OCI-LY7 (cell line): ENCODE measurements around the gene TTC22. TPM values are rescaled to one million over a fixed set of nuclear protein-coding genes. Genes with fewer than 3 reads are reported as not detected.

Experiments used
- BruUV-seq: library from RNA; stranded (reverse); fragments of 400-500 nt; replicated peaks from 2 replicates; lab custom pipeline; 2021; lab: Mats Ljungman, UMichigan
- CTCF ChIA-PET: fragments of 300-600 bp; sonication (Branson Sonifier 250); formaldehyde crosslinking; loops from one replicate; lab custom pipeline; 2022; ENCODE audit warnings: antibody characterized with exemption; ENCODE audit not compliant: unreplicated experiment; lab: Charles Lee
- POLR2A ChIA-PET: fragments of 300-600 bp; sonication (Branson Sonifier 250); formaldehyde crosslinking; loops from one replicate; lab custom pipeline; 2022; ENCODE audit warnings: antibody characterized with exemption; lab: Charles Lee
- DNase-seq: peaks from one replicate; pipeline ENCODE4 v3.0.0-alpha.2; 2015; ENCODE audit warnings: low spot score
- H2AFZ ChIP-seq: fragments of 200-600 bp; sonication (generic), shearing (Covaris generic); 2 replicates; pipeline ENCODE4 v1.6.1; 2014; ENCODE audit warnings: mild to moderate bottlenecking, antibody characterized with exemption, low read length, moderate library complexity
- H3K27ac ChIP-seq: fragments of 200-600 bp; sonication (generic); 2 replicates; pipeline ENCODE4 v1.5.1; 2014; ENCODE audit warnings: mixed run types, low read depth, mild to moderate bottlenecking, moderate library complexity, low read length, inconsistent platforms; ENCODE audit not compliant: poor library complexity, severe bottlenecking
- H3K36me3 ChIP-seq: fragments of 200-600 bp; sonication (generic); 2 replicates; pipeline ENCODE4 v1.6.1; 2014; ENCODE audit warnings: mild to moderate bottlenecking, antibody characterized with exemption, low read length, moderate library complexity, mixed read lengths; ENCODE audit not compliant: insufficient read depth
- H3K4me1 ChIP-seq: fragments of 200-600 bp; sonication (generic); 2 replicates; pipeline ENCODE4 v1.5.1; 2014; ENCODE audit warnings: mild to moderate bottlenecking, low read length; ENCODE audit not compliant: insufficient read depth, poor library complexity, severe bottlenecking
- H3K4me2 ChIP-seq: fragments of 200-600 bp; sonication (generic); 2 replicates; pipeline ENCODE4 v1.6.1; 2014; ENCODE audit warnings: mild to moderate bottlenecking, low read length
- H3K4me3 ChIP-seq: fragments of 200-600 bp; sonication (generic); 2 replicates; pipeline ENCODE4 v1.5.1; 2014; ENCODE audit warnings: mild to moderate bottlenecking, low read depth, low read length; ENCODE audit not compliant: poor library complexity, severe bottlenecking
- H3K79me2 ChIP-seq: fragments of 200-600 bp; sonication (generic); 2 replicates; pipeline ENCODE4 v1.6.1; 2016; ENCODE audit warnings: low read depth, mild to moderate bottlenecking, low read length, moderate library complexity, mixed read lengths; ENCODE audit not compliant: insufficient read depth
- H3K9me2 ChIP-seq: fragments of 200-600 bp; sonication (generic); 2 replicates; pipeline ENCODE4 v1.6.1; 2016; ENCODE audit warnings: mild to moderate bottlenecking, low read length, mixed read lengths; ENCODE audit not compliant: insufficient read depth
- H3K9me3 ChIP-seq: fragments of 200-600 bp; sonication (generic); 2 replicates; pipeline ENCODE4 v1.6.1; 2014; ENCODE audit warnings: mild to moderate bottlenecking, mixed run types, low read length, mixed read lengths
- H4K20me1 ChIP-seq: fragments of 200-600 bp; sonication (generic); 2 replicates; pipeline ENCODE4 v1.6.1; 2014; ENCODE audit warnings: mild to moderate bottlenecking, antibody characterized with exemption, low read length, moderate library complexity, mixed read lengths; ENCODE audit not compliant: insufficient read depth
- CTCF ChIP-seq: fragments of 200-600 bp; sonication (generic); conservative IDR thresholded peaks from 2 replicates; pipeline ENCODE4 v1.5.1; 2014; ENCODE audit warnings: mild to moderate bottlenecking, antibody characterized with exemption, low read length, moderate library complexity, mixed read lengths
- EZH2phosphoT487 ChIP-seq: fragments of 200-600 bp; sonication (generic); IDR thresholded peaks from 2 replicates; pipeline ENCODE4 v1.6.1; 2018; ENCODE audit warnings: low read depth, borderline replicate concordance, mild to moderate bottlenecking, mixed run types, antibody characterized with exemption, low read length, moderate library complexity, mixed read lengths
- intact Hi-C: fragments of 100-400 bp; cut with micrococcal nuclease; formaldehyde crosslinking; loops from one replicate; pipeline ENCODE4 v1.10.0; 2022; ENCODE audit not compliant: unreplicated experiment
- total RNA-seq, 2 experiments: library from RNA; depleted of rRNA in 1 of 2; stranded (reverse); fragments of >200 nt in 1 of 2; shearing (Covaris generic) in 1 of 2; gene quantifications; 2 replicates each; pipeline ENCODE4 v1.2.3, GENCODE V29; 2014 to 2022

TTC22 gene
- total RNA-seq, 2 experiments from 2014 or later: not detected

- no TSS peak for BruUV-seq
- no peak overlapping the region for H3K4me3 ChIP-seq
- ChIA-PET POLR2A (no interaction called here), CTCF (no interaction called here)
- DNase-seq: no peak
- H4K20me1 ChIP-seq: no peaks in the 10 kb centered on the region
- H2AFZ ChIP-seq: no peak overlapping the region
- no peaks in the 10 kb centered on the region for H3K4me1 ChIP-seq
- H3K4me2 ChIP-seq: no peak overlapping the region
- H3K27ac ChIP-seq: no peak overlapping the region
- peaks cover 39% of the 10 kb centered on the region; the same call in 1 of the 2 replicates for H3K36me3 ChIP-seq
- intact Hi-C loops: no loop called here
- no peak for TF ChIP-seq CTCF
- no peak for TF ChIP-seq EZH2phosphoT487
- no peaks in the 10 kb centered on the region for H3K9me2 ChIP-seq
- no peaks in the 10 kb centered on the region for H3K79me2 ChIP-seq
- H3K9me3 ChIP-seq: no peaks in the 10 kb centered on the region
These were observed 44.6 kb upstream of the TTC22 start for GRCh38 chr1:54845772-54846171.

GRCh38 chr1:54844564-54844963, 43.4 kb upstream of the TTC22 start:
- Histone ChIP-seq H2AFZ (no peak overlapping the region), H3K79me2 (no peaks in the 10 kb centered on the region), H3K9me2 (no peaks in the 10 kb centered on the region), H3K4me1 (no peaks in the 10 kb centered on the region), H3K9me3 (no peaks in the 10 kb centered on the region), H3K4me2 (no peak overlapping the region), H3K36me3 (peaks cover 27% of the 10 kb centered on the region; the same call in 1 of the 2 replicates), H3K4me3 (no peak overlapping the region), H4K20me1 (no peaks in the 10 kb centered on the region), H3K27ac (no peak overlapping the region)
- BruUV-seq: no TSS peak
- ChIA-PET POLR2A (interaction anchor here (0.7 kb wide), 1 partner anchor 77 kb away, joined by 12 read pairs; no protein-coding TSS in a partner anchor), CTCF (no interaction called here)
- DNase-seq: no peak
- TF ChIP-seq CTCF (no peak), EZH2phosphoT487 (no peak)
- intact Hi-C loops: no loop called here

GRCh38 chr1:54843449-54843848, 42.3 kb upstream of the TTC22 start:
- no peak for DNase-seq
- Histone ChIP-seq H3K4me2 (no peak overlapping the region), H3K79me2 (no peaks in the 10 kb centered on the region), H3K36me3 (peaks cover 16% of the 10 kb centered on the region; the same call in 1 of the 2 replicates), H2AFZ (no peak overlapping the region), H4K20me1 (no peaks in the 10 kb centered on the region), H3K4me1 (no peaks in the 10 kb centered on the region), H3K4me3 (no peak overlapping the region), H3K9me3 (no peaks in the 10 kb centered on the region), H3K27ac (no peak overlapping the region), H3K9me2 (no peaks in the 10 kb centered on the region)
- intact Hi-C loops: no loop called here
- POLR2A ChIA-PET: no interaction called here
- TF ChIP-seq CTCF (no peak), EZH2phosphoT487 (no peak)
- BruUV-seq: no TSS peak
- CTCF ChIA-PET: no interaction called here
